Hematopoietic multipotent progenitor cell treated with erythropoietin and hydrocortisone succinate and interleukin-3 and kit ligand, for 15 days (in vitro differentiated cells): ENCODE results near the gene PIGBOS1.
"Not testable (repeated sequence)": the region's sequence is repeated elsewhere in the genome, so short reads cannot be mapped to it uniquely, and the experiment has no call there.

Source experiments
- DNase-seq: peaks from one replicate; pipeline ENCODE4 v3.0.0-alpha.2; 2015; ENCODE audit warnings: low spot score

PIGBOS1 gene

GRCh38 chr15:55318588-55319494, at the start of gene PIGBOS1, which contains the start of gene PIGB:
TSS of gene PIGBOS1 (minus strand) at chr15:55319123. CDS start at chr15:55317792, 1,331 bp downstream.
TSS of gene PIGB (plus strand) at chr15:55319222. CDS start at chr15:55319251, 29 bp downstream.
- DNase-seq, result peak; percentile 78

- no peak for DNase-seq
Observed at GRCh38 chr15:55366981-55367380, 48.1 kb upstream of the PIGBOS1 start.

- DNase-seq, result no peak
Observed at GRCh38 chr15:55362641-55363040, 43.7 kb upstream of the PIGBOS1 start.

GRCh38 chr15:55361048-55361447, 42.1 kb upstream of the PIGBOS1 start:
- DNase-seq, result no peak

GRCh38 chr15:55360256-55360655, 41.3 kb upstream of the PIGBOS1 start:
- DNase-seq, result no peak

- no peak for DNase-seq
Observed at GRCh38 chr15:55358471-55358870, 39.5 kb upstream of the PIGBOS1 start.

- no peak for DNase-seq
Observed at GRCh38 chr15:55357774-55358173, 38.9 kb upstream of the PIGBOS1 start.

GRCh38 chr15:55356985-55357585, 38.2 kb upstream of the PIGBOS1 start:
- no peak for DNase-seq

GRCh38 chr15:55353025-55353424, 34.1 kb upstream of the PIGBOS1 start:
- DNase-seq, result no peak

- no peak for DNase-seq
Observed at GRCh38 chr15:55349282-55349681, 30.4 kb upstream of the PIGBOS1 start.

GRCh38 chr15:55348281-55348778, 29.4 kb upstream of the PIGBOS1 start:
- no peak for DNase-seq

GRCh38 chr15:55344206-55344605, 25.3 kb upstream of the PIGBOS1 start:
- no peak for DNase-seq

- DNase-seq, result no peak
Observed at GRCh38 chr15:55343168-55343567, 24.2 kb upstream of the PIGBOS1 start.

GRCh38 chr15:55337160-55337559, 18.2 kb upstream of the PIGBOS1 start:
- no peak for DNase-seq

- DNase-seq, result no peak
Observed at GRCh38 chr15:55334997-55335396, 16.1 kb upstream of the PIGBOS1 start.

- DNase-seq, result no peak
Observed at GRCh38 chr15:55334371-55334770, 15.4 kb upstream of the PIGBOS1 start.

- no peak for DNase-seq
Observed at GRCh38 chr15:55327387-55327786, 8.5 kb upstream of the PIGBOS1 start.

- no peak for DNase-seq
Observed at GRCh38 chr15:55322467-55322866, 3.5 kb upstream of the PIGBOS1 start.

- DNase-seq, result no peak
Observed at GRCh38 chr15:55320963-55321362, 2.0 kb upstream of the PIGBOS1 start.

GRCh38 chr15:55320238-55320550, 1.3 kb upstream of the PIGBOS1 start:
- no peak for DNase-seq

GRCh38 chr15:55319537-55320237, 764 bp upstream of the PIGBOS1 start:
- peak; percentile 34 for DNase-seq

- not testable (repeated sequence) for DNase-seq
Observed at GRCh38 chr15:55302801-55303200, 16.1 kb downstream of the PIGBOS1 start.

GRCh38 chr15:55297315-55297714, 21.6 kb downstream of the PIGBOS1 start:
- no peak for DNase-seq
